ENCODE results near the gene TPO. TPM values are rescaled to one million over a fixed set of nuclear protein-coding genes. Genes with fewer than 3 reads are reported as not detected.

TPO gene
- polyA plus RNA-seq, 1 donor from 2014 or later, result not detected

GRCh38 chr2:1492711-1493430, 79.6 kb downstream of the TPO start:
- H3K79me2 ChIP-seq (replicated peaks; ENCODE audit: insufficient read depth, low read length), result no peaks in the 10 kb centered on the region
- H3F3A ChIP-seq (ENCODE audit: insufficient read depth, low read length, poor library complexity, severe bottlenecking), result no peaks in the 10 kb centered on the region
- H3K4me3 ChIP-seq (ENCODE audit: low read length), result no peak overlapping the region
- no peak overlapping the region for H3K9ac ChIP-seq (ENCODE audit: low read length)
- H3K9me3 ChIP-seq (ENCODE audit: low read length), result no peaks in the 10 kb centered on the region
- H2AFZ ChIP-seq (ENCODE audit: low read depth, low read length), result no peak overlapping the region
- no peaks in the 10 kb centered on the region for H3K36me3 ChIP-seq (ENCODE audit: insufficient read depth, low read length)
- H3K9me2 ChIP-seq (ENCODE audit: insufficient read depth, low read length), result no peaks in the 10 kb centered on the region
- H3K27me3 ChIP-seq (ENCODE audit: insufficient read depth, low read depth, low read length), result no peaks in the 10 kb centered on the region
- H3K4me2 ChIP-seq (ENCODE audit: low read length), result no peak overlapping the region
- TF ChIP-seq CTCF (IDR thresholded peaks at IDR 0.05; ENCODE audit: poor library complexity, severe bottlenecking), result no peak
- TF ChIP-seq MXI1 (conservative IDR thresholded peaks at IDR 0.05; ENCODE audit: poor library complexity, severe bottlenecking), result no peak
- no peak for TF ChIP-seq TAF1 (IDR thresholded peaks at IDR 0.05; ENCODE audit: low read depth)
- TF ChIP-seq EZH2 (IDR thresholded peaks at IDR 0.05; ENCODE audit: borderline replicate concordance, insufficient read depth, low read length, poor library complexity, severe bottlenecking), result no peak
- no peak for TF ChIP-seq RAD21 (conservative IDR thresholded peaks at IDR 0.05)
- TF ChIP-seq REST (IDR thresholded peaks at IDR 0.05; ENCODE audit: borderline replicate concordance), result no peak
- no peak for TF ChIP-seq POLR2AphosphoS5 (IDR thresholded peaks at IDR 0.05)
- TF ChIP-seq SMC3 (conservative IDR thresholded peaks at IDR 0.05; ENCODE audit: poor library complexity), result no peak
- no peak for TF ChIP-seq EP300 (conservative IDR thresholded peaks at IDR 0.05; ENCODE audit: poor library complexity, severe bottlenecking)
- H3K27ac ChIP-seq (ENCODE audit: low read length), result no peak overlapping the region
- H4K20me1 ChIP-seq (ENCODE audit: insufficient read depth), result no peaks in the 10 kb centered on the region

DNA sequence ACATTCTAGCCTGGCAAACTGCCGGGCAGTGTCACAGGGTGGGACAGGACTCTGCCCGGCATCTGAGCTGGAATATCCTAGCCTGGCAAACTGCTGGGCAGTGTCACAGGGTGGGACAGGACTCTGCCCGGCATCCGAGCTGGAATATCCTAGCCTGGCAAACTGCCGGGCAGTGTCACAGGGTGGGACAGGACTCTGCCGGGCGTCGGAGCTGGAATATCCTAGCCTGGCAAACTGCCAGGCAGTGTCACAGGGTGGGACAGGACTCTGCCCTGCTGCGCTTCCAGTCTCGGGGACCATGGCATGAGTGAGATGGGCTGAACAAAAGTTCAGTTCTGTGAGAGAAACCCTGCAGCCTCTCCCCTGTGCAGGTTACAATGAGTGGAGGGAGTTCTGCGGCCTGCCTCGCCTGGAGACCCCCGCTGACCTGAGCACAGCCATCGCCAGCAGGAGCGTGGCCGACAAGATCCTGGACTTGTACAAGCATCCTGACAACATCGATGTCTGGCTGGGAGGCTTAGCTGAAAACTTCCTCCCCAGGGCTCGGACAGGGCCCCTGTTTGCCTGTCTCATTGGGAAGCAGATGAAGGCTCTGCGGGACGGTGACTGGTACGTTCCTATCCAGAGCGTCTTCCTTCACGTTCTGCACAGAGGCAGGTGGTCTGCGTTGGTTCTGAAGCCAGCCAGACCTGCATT, 80.3 kb downstream of the TPO start:
- no peak overlapping the region for H3K27ac ChIP-seq (ENCODE audit: low read length)
- H3K36me3 ChIP-seq (ENCODE audit: insufficient read depth, low read length), result no peaks in the 10 kb centered on the region
- H2AFZ ChIP-seq (ENCODE audit: low read depth, low read length), result no peak overlapping the region
- H3K4me2 ChIP-seq (ENCODE audit: low read length), result no peak overlapping the region
- H3F3A ChIP-seq (ENCODE audit: insufficient read depth, low read length, poor library complexity, severe bottlenecking), result no peaks in the 10 kb centered on the region
- no peaks in the 10 kb centered on the region for H3K9me2 ChIP-seq (ENCODE audit: insufficient read depth, low read length)
- H3K9ac ChIP-seq (ENCODE audit: low read length), result no peak overlapping the region
- no peaks in the 10 kb centered on the region for H3K27me3 ChIP-seq (ENCODE audit: insufficient read depth, low read depth, low read length)
- no peaks in the 10 kb centered on the region for H3K79me2 ChIP-seq (replicated peaks; ENCODE audit: insufficient read depth, low read length)
- TF ChIP-seq SMC3 (conservative IDR thresholded peaks at IDR 0.05; ENCODE audit: poor library complexity) (no peak), RAD21 (conservative IDR thresholded peaks at IDR 0.05) (no peak), POLR2AphosphoS5 (IDR thresholded peaks at IDR 0.05) (no peak), EZH2 (IDR thresholded peaks at IDR 0.05; ENCODE audit: borderline replicate concordance, insufficient read depth, low read length, poor library complexity, severe bottlenecking) (no peak), EP300 (conservative IDR thresholded peaks at IDR 0.05; ENCODE audit: poor library complexity, severe bottlenecking) (no peak), TAF1 (IDR thresholded peaks at IDR 0.05; ENCODE audit: low read depth) (no peak), MXI1 (conservative IDR thresholded peaks at IDR 0.05; ENCODE audit: poor library complexity, severe bottlenecking) (no peak), CTCF (IDR thresholded peaks at IDR 0.05; ENCODE audit: poor library complexity, severe bottlenecking) (no peak), REST (IDR thresholded peaks at IDR 0.05; ENCODE audit: borderline replicate concordance) (no peak)
- no peaks in the 10 kb centered on the region for H3K9me3 ChIP-seq (ENCODE audit: low read length)
- no peak overlapping the region for H3K4me3 ChIP-seq (ENCODE audit: low read length)
- no peaks in the 10 kb centered on the region for H4K20me1 ChIP-seq (ENCODE audit: insufficient read depth)
